Myocyte (in vitro differentiated cells): ENCODE measurements around the gene PPFIA2. TPM values are rescaled to one million over a fixed set of nuclear protein-coding genes. Genes with fewer than 3 reads are reported as not detected.

Experiments
- DNase-seq: peaks from one replicate; pipeline ENCODE4 v3.0.0-alpha.2; 2012; ENCODE audit warnings: low read depth
- total RNA-seq: library from RNA; depleted of rRNA; stranded (reverse); fragments of >200 nt; gene quantifications from 2 replicates; pipeline ENCODE4 v1.2.3, GENCODE V29; 2014

PPFIA2 gene
- total RNA-seq, 1 donor from 2014 or later = not detected

DNA sequence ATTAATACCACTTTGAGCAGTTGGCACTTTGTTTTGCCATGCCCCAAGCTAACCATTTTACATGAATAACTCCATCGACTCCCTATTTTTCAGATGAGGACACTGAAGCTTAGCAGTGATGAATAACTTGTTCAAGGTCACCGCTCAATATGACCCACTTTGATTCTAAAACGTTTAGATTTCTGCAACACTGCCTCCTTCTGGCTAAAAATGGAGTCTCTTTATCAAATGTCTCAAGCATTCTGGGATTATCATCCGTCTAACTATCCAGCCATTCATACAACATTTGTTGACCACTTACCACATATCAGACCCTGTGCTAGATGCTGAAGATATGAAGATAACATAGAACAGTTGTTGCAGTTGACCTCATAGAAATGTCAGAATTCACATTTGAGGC, 298.0 kb downstream of the PPFIA2 start:
- no peak for DNase-seq

DNA sequence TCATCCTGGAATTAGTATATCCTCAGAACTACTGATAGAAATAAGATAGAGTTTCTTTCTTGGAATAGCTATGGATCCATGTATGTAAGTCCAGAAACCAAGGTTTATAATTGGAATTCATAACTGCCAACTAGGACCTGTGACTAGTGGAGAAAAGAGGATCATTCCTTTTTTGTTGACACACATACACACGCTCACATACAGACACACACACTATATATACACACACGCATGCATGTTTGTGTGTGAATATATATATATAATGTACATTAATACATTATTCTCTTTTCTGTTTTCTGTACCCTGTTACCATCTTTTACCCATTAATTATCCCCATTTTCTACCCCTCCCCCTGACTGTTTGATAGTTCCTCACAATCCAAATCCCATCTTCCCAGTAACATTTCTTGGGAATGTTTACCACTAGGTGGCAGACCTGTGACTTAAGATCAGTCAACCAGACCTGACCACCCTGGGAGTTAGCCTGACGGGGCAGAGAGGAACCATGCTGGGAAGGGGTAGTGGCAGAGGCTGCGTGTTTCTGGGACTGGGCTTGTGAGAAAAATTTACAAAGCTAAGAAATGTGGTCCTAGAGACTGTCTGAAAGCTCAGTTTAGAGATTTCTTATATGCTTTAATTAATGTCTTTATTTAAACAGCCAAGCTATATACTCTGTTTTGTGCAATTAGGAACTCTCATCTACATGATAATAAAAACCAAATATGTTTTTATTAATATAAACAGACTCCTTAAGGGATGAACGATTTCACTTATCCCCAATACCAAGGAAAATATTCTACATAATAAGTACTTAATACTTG, 308.0 kb downstream of the PPFIA2 start:
- peak; percentile 68 for DNase-seq

DNA sequence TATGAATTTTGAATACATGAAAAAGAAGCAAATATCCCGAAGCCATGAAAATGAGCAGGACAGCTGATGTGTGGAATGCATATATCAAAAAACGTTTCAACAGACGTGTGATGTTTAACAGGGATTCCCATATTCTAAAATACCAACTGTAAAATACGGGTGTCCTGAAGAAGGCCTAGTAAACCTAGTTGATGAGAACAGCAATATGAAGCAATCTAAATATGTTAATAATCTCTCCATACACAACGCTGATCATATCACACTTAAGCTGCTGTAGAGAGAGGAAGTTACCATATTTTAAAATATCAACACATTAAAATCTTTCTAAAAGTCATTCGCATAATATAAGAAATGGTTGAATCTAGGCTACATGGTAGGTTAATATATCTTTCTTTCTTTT, 317.5 kb downstream of the PPFIA2 start:
- DNase-seq = no peak

- no peak for DNase-seq
These were observed 319.1 kb downstream of the PPFIA2 start for GRCh38 chr12:81440001-81440400.

GRCh38 chr12:81439344-81439743, 319.8 kb downstream of the PPFIA2 start:
- no peak for DNase-seq

- DNase-seq = no peak
These were observed 342.1 kb downstream of the PPFIA2 start for GRCh38 chr12:81417056-81417455.

DNA sequence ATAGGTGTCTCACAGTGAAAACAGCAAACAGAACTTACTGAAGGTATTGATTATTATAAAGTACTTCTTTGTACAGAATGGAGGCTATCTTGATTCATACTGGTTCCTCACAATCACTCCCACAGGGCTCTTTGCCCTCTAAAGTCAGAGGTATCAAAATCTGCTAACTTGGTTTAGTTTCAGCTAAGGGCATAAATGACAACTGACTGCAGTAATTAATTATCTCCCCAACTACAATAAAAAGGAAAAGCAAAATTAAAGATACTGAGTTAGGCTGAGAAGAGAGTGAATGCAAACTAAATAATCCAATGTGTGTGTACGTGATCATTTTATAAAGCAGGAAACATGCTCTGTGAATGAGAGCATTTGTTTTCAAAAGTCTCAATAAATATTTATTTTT, 342.6 kb downstream of the PPFIA2 start:
- no peak for DNase-seq

- DNase-seq = no peak
These were observed 344.7 kb downstream of the PPFIA2 start for GRCh38 chr12:81414441-81414840.

DNA sequence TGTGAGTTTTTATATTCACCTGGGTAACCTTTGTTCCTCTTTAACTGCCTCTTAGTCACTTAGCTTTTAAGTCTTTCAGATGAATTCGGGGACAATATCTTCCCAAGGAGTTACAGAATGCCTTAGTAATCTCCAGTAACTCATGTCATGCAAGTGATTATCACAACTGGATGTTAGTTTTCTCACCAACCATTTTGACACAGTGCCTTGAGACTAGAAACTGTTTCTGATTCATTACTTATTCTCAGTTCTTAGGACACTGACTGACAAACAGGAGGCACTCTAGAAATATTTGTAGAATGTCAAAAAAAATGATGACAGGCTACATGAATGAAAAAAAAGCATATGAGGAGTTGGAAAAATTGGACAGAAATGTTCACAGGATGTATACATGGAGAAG, 346.2 kb downstream of the PPFIA2 start:
- no peak for DNase-seq

DNA sequence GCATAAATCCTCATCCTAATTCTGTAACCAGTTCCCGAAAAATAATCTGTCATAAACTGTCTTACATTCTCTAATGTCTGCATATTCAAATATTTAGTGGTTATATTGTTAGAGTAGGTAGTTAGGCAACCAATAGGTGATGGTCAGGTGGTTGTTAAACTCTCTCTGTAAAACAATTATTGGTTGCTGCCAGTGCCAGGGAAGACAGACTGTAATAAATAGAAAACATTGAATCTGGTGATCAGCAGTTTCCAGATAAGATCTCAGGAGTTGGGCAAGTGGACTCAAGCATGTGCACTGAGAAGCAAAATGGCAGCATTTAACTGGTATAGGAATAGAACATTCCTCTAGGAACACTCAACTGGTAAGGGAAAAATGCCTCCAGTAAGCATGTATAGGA, 355.8 kb downstream of the PPFIA2 start:
- no peak for DNase-seq

GRCh38 chr12:81401241-81401640, 357.9 kb downstream of the PPFIA2 start:
- no peak for DNase-seq

DNA sequence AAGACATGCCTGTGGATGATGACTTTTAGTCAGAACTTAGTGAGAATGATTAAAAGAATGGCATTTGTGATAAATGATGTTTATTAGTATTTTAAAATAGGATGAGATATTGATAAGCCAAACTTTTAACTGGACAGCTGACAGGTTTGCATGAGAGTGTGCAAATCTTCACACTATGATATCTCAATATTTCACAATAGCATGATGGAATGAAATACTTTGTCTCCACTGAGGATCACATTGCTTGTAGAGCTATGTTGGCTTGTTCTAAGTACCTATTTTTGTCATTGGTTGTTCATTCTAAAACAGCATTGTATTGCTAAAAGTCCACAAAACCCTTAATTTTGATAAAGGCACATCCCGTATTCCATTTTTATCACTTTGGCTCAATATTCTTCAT, 359.1 kb downstream of the PPFIA2 start:
- no peak for DNase-seq

DNA sequence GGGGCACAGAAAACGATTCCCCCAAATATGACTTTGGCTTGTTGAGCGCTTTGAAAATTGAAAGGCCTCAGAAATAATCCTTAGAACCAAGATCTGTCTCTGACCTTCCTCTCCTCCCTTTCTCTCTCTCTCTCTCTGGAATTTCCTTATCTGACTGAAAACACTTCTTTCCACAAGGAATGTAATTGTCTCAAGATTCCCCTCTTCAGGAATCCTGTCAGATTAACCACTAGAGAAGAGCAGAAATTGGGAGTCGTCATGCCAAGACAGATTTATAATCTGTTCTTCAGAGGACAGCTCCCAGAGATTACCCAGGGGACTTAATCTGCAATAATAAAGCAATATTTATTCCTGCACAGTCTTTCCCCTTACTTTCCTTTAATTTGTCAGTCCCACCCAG, 363.7 kb downstream of the PPFIA2 start:
- no peak for DNase-seq

DNA sequence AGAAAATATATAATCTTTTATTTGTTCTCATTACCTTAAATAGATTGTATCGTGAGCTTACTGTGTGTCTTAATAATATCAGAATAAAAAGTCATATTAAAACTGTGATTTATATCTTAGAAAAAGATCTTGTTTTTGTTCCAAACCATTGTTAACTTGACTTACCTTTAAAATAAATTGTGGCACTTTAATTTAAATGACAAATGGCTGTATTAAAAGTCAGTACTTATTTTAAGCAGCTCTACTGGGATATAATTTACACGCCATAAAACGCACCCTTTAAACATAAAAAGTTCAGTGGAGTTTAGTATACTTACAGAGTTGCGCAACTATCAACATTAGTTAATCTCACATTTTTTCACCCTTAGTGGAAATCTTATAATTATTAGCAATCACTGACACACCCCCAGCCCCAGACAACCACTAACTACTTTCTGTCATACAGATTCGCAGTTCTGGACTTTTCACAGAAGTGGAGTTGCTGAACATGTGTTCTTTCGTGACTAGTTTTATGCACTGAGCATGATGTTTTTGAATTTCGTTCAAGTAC, 369.5 kb downstream of the PPFIA2 start:
- no peak for DNase-seq

DNA sequence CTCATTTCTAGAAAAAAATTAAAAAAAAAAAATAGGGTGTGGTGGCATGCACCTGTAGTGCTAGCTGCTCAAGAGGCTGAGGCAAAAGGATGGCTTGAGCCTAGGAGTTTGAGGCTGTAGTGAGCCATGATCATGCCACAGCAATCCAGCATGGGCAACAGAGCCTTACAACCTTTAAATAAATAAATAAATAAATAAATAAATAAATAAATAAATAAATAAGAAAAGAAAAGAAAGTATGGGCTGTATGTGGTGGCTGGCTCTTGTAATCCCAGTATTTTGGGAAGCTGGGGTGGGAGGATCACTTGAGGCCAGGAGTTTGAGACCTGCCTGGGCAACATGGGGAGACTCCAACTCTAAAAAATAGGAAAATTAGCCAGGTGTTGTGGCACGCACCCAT, 373.0 kb downstream of the PPFIA2 start:
- DNase-seq = no peak

DNA sequence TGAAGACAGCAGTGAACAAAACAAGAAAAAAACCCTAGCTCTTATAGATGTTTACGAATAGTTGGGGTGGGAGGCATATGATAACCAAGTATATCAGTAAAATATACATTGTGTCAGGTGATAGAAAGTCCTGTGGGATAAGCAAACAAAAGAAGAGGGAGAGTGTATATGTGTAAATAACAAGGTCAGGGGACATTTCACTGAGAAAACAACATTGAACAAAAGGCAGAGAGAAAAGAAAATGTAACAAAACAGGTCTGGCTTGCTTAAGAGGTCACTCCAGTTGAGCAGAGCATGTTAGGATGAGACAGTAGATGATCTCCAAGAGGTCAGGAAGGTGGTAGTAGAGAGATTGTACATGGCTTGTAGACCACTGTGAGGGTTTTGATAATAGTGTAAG, 377.2 kb downstream of the PPFIA2 start:
- DNase-seq = no peak

DNA sequence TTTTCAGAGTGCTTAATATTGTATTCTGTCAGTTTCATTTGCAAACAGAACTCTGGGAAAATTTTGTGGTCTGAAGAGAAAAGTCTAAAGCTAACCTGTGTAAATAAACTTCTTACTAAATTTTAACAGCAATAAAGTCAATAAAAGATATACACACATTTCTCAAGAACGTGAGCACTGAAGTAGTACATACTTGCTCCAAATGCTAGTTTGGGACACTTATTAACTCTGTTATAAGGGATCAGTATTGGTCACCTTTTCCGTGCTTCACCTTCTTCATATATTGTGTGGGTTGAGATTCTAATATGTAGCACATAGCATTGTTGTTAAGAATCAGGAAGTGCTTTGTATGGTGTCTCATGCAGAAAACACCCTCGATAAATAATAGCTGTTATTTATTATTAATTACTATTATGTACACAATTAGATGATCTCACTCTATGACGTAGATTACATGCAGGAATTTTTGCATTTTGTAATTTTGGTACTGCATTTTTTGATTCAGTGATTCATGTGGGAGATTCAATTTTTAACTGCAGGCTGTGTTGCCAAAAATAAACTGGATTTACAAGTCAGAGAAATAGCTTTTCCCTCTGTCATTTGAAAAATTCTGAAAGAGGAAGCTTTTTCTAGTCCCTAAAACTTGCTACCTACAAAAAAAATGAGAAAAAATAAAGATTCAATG, 380.4 kb downstream of the PPFIA2 start:
- DNase-seq = no peak

- DNase-seq = no peak
These were observed 381.4 kb downstream of the PPFIA2 start for GRCh38 chr12:81377771-81378170.

DNA sequence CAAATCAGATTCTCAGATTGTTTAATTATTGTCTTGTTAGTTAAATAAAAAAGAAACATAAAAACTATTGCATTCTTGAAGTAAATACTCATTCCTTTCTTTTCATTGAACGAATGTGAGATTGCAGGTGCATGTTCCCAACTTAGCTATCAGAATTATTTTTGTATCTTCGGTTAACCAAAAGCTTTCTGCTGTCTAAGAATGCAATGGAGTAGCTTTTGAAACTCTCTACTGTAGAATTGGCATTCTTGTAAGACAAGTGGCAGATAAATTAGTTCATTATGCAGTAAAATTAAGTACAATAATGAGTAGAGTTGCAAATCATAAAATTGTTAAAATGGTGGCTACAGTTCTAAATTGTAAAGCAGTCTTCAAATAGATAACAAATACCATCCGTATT, 383.2 kb downstream of the PPFIA2 start:
- no peak for DNase-seq

DNA sequence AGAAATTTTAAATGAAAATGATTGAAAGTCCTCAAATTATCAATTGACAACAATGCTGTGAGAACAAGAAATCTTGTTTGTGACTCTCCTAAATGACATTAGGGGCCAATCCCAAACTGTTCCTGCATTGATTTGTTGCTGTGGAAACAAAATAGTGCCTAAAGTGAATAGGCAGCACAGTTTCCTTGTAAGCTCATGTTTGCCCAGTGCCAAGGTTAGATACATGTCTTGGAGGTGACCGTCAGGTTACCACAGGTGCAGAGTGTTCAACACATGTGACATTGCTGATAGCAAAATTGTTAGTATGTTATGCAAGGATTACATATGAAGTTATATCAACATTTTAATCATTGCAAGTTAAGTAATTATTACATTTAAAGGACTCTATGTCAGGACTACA, 388.7 kb downstream of the PPFIA2 start:
- DNase-seq = no peak

DNA sequence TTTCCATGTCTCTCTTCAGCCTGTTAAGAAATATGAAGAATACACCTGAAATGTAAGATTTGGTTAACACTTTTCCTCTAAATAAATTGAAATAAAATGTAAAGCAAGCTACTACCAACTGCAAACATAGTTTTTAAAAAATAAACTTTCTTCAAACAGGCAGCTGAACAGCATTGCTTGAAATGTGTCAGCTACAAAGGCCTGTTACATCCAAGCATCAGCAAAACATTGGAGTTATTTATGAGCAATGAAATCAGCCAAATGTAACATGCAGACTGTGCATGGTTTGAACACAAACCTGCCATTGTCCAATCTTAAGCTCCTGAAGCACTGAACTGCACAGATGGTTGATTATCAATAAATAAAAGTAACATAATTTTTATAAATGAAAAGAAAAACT, 390.0 kb downstream of the PPFIA2 start:
- DNase-seq = no peak

DNA sequence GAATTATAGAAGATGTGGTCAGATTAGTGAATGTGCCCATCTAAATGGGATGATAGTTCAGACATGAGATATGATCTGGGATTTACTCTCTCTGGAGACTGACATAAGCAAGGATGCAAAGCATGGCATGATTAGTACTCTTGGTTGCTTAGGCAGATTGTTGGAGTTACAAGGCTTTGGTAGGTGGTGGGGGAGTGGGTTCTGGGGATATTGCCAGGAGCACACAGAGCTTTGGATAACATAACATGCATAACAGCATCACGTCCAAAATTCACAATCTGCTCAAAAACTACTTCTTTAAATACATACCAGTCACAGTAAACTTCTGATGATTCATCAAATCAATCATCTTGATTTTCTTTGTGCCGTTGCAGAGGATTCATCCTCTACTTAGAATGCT, 393.9 kb downstream of the PPFIA2 start:
- no peak for DNase-seq

DNA sequence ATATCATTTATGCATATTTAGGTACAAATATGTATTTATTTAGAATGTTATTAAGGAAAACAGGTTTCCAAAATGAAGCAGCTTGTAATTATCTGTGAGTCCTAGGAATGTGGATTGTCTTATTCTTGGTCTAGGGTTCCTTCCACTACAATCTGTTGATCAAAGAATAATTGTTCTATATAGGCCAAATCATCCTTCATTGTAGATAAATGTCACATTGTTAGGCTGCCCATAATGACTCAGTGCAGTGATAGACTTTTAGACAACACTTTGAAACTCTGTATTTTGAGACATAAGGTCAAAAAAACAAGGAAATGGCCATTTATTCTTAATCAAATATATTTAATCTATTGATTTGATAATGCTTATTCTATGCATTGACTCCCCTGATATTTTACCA, 398.2 kb downstream of the PPFIA2 start:
- no peak for DNase-seq
